GM23248 (cell line): ENCODE results near the gene MYO10. TPM values are rescaled to one million over a fixed set of nuclear protein-coding genes. Genes with fewer than 3 reads are reported as not detected.

ENCODE experiments used
- DNase-seq: peaks from one replicate; pipeline ENCODE4 v3.0.0-alpha.2; 2015
- H2AFZ ChIP-seq: fragments of 200-600 bp; sonication (generic); 2 replicates; pipeline ENCODE4 v1.6.1; 2016; ENCODE audit warnings: antibody characterized with exemption
- H3F3A ChIP-seq: fragments of 200-600 bp; sonication (generic); 2 replicates; pipeline ENCODE4 v1.6.1; 2016; ENCODE audit warnings: mild to moderate bottlenecking, antibody characterized with exemption, mixed run types; ENCODE audit not compliant: insufficient read depth
- H3K27ac ChIP-seq: fragments of 200-600 bp; sonication (generic); 2 replicates; pipeline ENCODE4 v1.5.1; 2016; ENCODE audit warnings: mild to moderate bottlenecking
- H3K27me3 ChIP-seq: fragments of 200-600 bp; sonication (generic); replicated peaks from 2 replicates; pipeline ENCODE4 v1.6.1; 2016; ENCODE audit warnings: mild to moderate bottlenecking; ENCODE audit not compliant: insufficient read depth
- H3K36me3 ChIP-seq: fragments of 200-600 bp; sonication (generic); 2 replicates; pipeline ENCODE4 v1.6.1; 2016; ENCODE audit warnings: low read depth, mild to moderate bottlenecking
- H3K4me1 ChIP-seq: fragments of 200-600 bp; sonication (generic); 2 replicates; pipeline ENCODE4 v1.6.1; 2016; ENCODE audit warnings: mild to moderate bottlenecking; ENCODE audit not compliant: insufficient read depth
- H3K4me2 ChIP-seq: fragments of 200-600 bp; sonication (generic); one replicate; pipeline ENCODE4 v1.6.1; 2016; ENCODE audit warnings: mild to moderate bottlenecking; ENCODE audit not compliant: unreplicated experiment
- H3K4me3 ChIP-seq: fragments of 200-600 bp; sonication (generic); 2 replicates; pipeline ENCODE4 v1.5.1; 2016; ENCODE audit warnings: mild to moderate bottlenecking
- H3K79me2 ChIP-seq: fragments of 200-600 bp; sonication (generic); 2 replicates; pipeline ENCODE4 v1.6.1; 2016; ENCODE audit warnings: mild to moderate bottlenecking; ENCODE audit not compliant: insufficient read depth
- H3K9ac ChIP-seq: fragments of 200-600 bp; sonication (generic); 2 replicates; pipeline ENCODE4 v1.6.1; 2016; ENCODE audit warnings: mild to moderate bottlenecking
- H3K9me2 ChIP-seq: fragments of 200-600 bp; sonication (generic); 2 replicates; pipeline ENCODE4 v1.6.1; 2016; ENCODE audit warnings: mixed run types, mild to moderate bottlenecking, moderate library complexity; ENCODE audit not compliant: insufficient read depth
- H3K9me3 ChIP-seq: fragments of 200-600 bp; sonication (generic); one replicate; pipeline ENCODE4 v1.6.1; 2017; ENCODE audit warnings: low read depth
- H4K20me1 ChIP-seq: fragments of 200-600 bp; sonication (generic); 2 replicates; pipeline ENCODE4 v1.6.0; 2016; ENCODE audit not compliant: insufficient read depth
- EZH2 ChIP-seq: fragments of 200-600 bp; sonication (generic); IDR thresholded peaks from 2 replicates; pipeline ENCODE4 v1.6.1; 2018; ENCODE audit warnings: antibody characterized with exemption, mild to moderate bottlenecking; ENCODE audit not compliant: insufficient read depth, poor library complexity, severe bottlenecking
- EZH2phosphoT487 ChIP-seq: fragments of 200-600 bp; sonication (generic); IDR thresholded peaks from 2 replicates; pipeline ENCODE4 v1.6.1; 2018; ENCODE audit warnings: antibody characterized with exemption, moderate library complexity, mild to moderate bottlenecking, low read depth; ENCODE audit not compliant: insufficient read depth
- WGBS, 2 experiments: methylation state at CpG; one replicate each; pipeline ENCODE4 v1.1.6; 2015 to 2017; ENCODE audit warnings: low lambda C conversion rate in 2 of 2, low coverage in 1 of 2; ENCODE audit errors: missing lambda C conversion rate in 2 of 2; 5-methylcytosine and 5-hydroxymethylcytosine counted together
- in situ Hi-C: fragments of 300-500 bp; cut with MboI; formaldehyde crosslinking; loops from 2 replicates; pipeline ENCODE4 v1.15.0; 2020
- polyA plus RNA-seq: library from polyadenylated mRNA; unstranded; fragments of >200 nt; fragmentation: Nextera tagmentation; extraction: Ambion mirVana; gene quantifications from 2 replicates; pipeline ENCODE4 v1.2.1, GENCODE V29; 2016
- total RNA-seq: library from RNA; depleted of rRNA; stranded (reverse); fragments of >200 nt; shearing (Covaris generic); gene quantifications from 2 replicates; pipeline ENCODE4 v1.2.3, GENCODE V29; 2014

MYO10 gene
- total and polyA plus RNA-seq, 2 experiments from 2014 or later = 43.2 to 47.0 TPM

DNA sequence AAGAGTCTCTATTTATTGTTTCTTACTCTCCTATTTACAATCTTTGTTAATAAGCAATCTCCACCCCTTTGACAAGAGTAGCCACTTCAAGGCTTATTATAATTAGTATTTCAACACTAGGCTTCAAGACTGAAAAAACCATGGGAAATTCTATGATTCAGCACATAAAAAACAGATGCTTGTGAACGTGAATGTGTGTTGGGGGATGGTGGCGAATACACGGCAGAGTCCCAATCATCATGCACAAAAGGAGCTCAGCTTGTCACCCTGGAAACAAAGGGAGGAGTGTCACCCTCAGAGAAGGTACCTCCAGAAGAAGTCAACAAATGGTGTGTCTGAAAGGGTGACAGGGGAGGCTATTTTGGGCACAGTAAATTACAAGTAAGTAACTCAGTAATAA lies 162.1 kb downstream of the MYO10 start:
- TF ChIP-seq EZH2phosphoT487 (no peak), EZH2 (no peak)
- H3K4me3 ChIP-seq = no peak overlapping the region
- H3K4me1 ChIP-seq = peaks cover 7% of the 10 kb centered on the region
- H2AFZ ChIP-seq = no peak overlapping the region
- peaks cover 42% of the 10 kb centered on the region for H3F3A ChIP-seq
- in situ Hi-C loops = no loop called here
- H3K27ac ChIP-seq = peak overlapping the region; percentile 75
- H3K36me3 ChIP-seq = peaks cover 14% of the 10 kb centered on the region
- peaks cover 75% of the 10 kb centered on the region for H3K79me2 ChIP-seq
- H3K4me2 ChIP-seq = peak overlapping the region; percentile 3
- WGBS, 2 experiments = 8 to 9% methylated on average over 3 of the region's 3 CpGs
- DNase-seq = peak; percentile 84
- no peaks in the 10 kb centered on the region for H3K9me2 ChIP-seq
- H4K20me1 ChIP-seq = no peaks in the 10 kb centered on the region; the same call in 1 of the 2 replicates
- H3K9ac ChIP-seq = peak overlapping the region; percentile 4; the same call in 1 of the 2 replicates
- H3K27me3 ChIP-seq = no peaks in the 10 kb centered on the region
- H3K9me3 ChIP-seq = no peaks in the 10 kb centered on the region

DNA sequence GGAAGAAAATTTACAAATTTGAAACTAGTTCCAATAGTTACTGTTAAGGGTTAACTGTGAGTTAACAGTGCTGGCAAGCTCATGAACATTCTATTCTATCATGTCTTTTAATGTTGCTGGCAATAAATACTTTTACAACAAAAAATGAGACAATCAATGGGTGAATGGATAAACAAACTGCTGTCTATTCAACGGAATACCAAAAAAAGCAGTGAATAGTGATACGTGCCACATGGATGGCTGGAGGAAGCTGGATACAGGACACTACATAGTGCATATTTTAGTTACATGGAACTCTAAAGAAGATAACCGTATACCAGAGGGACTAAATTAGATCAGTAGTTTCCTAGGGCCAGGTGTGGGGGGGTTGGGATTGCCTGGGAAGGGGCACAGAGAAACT lies 163.5 kb downstream of the MYO10 start:
- H4K20me1 ChIP-seq = no peaks in the 10 kb centered on the region; the same call in 1 of the 2 replicates
- H3K9me3 ChIP-seq = no peaks in the 10 kb centered on the region
- in situ Hi-C loops = no loop called here
- no peaks in the 10 kb centered on the region for H3K27me3 ChIP-seq
- no peak overlapping the region for H3K27ac ChIP-seq
- TF ChIP-seq EZH2phosphoT487 = no peak
- H3K4me2 ChIP-seq = no peak overlapping the region
- WGBS, 2 experiments = 65 to 67% methylated on average over 3 of the region's 3 CpGs
- peaks cover 7% of the 10 kb centered on the region for H3K4me1 ChIP-seq
- H2AFZ ChIP-seq = no peak overlapping the region
- H3K9ac ChIP-seq = no peak overlapping the region
- peaks cover 11% of the 10 kb centered on the region; the same call in 1 of the 2 replicates for H3K36me3 ChIP-seq
- H3K4me3 ChIP-seq = no peak overlapping the region
- DNase-seq = no peak
- H3F3A ChIP-seq = peaks cover 34% of the 10 kb centered on the region
- no peaks in the 10 kb centered on the region for H3K9me2 ChIP-seq
- peaks cover 72% of the 10 kb centered on the region for H3K79me2 ChIP-seq

DNA sequence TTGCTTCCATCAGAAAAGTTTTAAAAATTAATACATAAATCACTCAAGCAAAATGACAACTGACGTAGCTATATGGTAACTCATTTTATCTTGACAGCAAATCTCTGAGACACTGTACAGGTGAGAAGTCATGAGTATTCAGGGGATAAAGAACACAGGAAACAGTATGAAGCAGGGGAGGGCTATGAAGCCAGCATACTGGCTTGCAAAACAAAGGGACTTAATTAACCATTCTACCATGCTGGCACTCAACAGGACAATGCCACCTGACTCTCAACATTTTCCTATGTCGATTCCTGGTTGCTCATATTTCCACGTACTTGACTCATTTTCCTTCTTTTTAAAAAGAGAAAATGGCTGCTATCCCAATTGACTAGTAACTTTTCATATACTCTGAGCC lies 167.9 kb downstream of the MYO10 start:
- Histone ChIP-seq H3K27ac (no peak overlapping the region), H2AFZ (no peak overlapping the region), H3K9me2 (no peaks in the 10 kb centered on the region), H3K9me3 (no peaks in the 10 kb centered on the region), H3F3A (peaks cover 30% of the 10 kb centered on the region; the same call in 1 of the 2 replicates), H4K20me1 (no peaks in the 10 kb centered on the region; the same call in 1 of the 2 replicates), H3K27me3 (no peaks in the 10 kb centered on the region), H3K79me2 (peaks cover 51% of the 10 kb centered on the region), H3K4me1 (no peaks in the 10 kb centered on the region), H3K9ac (no peak overlapping the region), H3K4me3 (no peak overlapping the region), H3K36me3 (peaks cover 19% of the 10 kb centered on the region), H3K4me2 (no peak overlapping the region)
- no peak for TF ChIP-seq EZH2phosphoT487
- TF ChIP-seq EZH2 = no peak
- no peak for DNase-seq
- in situ Hi-C loops = no loop called here
- 96% methylated on average over 3 of the region's 3 CpGs for WGBS, 2 experiments

DNA sequence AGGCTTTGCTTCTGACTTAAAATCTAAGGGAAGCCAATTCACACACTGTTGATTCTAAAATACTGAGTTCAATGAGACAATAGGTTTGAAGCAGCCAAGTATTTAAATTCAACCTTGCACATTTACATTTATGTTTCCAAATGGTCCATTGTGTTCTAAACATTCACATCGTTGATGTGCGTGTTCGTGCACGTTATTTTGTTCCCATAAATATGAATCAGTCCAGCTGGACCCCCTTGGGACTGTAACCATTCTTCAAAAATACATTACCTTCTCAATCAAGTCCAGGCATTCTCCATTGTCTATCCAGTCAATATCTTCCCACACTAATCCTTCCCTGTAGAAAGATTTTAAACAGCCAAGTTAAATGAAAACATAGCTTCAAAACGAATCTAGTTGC lies 172.9 kb downstream of the MYO10 start:
- in situ Hi-C loops = no loop called here
- no peak overlapping the region for H3K4me2 ChIP-seq
- peaks cover 22% of the 10 kb centered on the region for H3K79me2 ChIP-seq
- H3K27me3 ChIP-seq = no peaks in the 10 kb centered on the region
- no peak overlapping the region for H3K4me3 ChIP-seq
- no peak overlapping the region for H2AFZ ChIP-seq
- DNase-seq = no peak
- H3K9ac ChIP-seq = no peak overlapping the region
- H3K27ac ChIP-seq = no peak overlapping the region
- H3K36me3 ChIP-seq = peaks cover 50% of the 10 kb centered on the region
- TF ChIP-seq EZH2 (no peak), EZH2phosphoT487 (no peak)
- H3K4me1 ChIP-seq = no peaks in the 10 kb centered on the region
- peaks cover 48% of the 10 kb centered on the region for H3F3A ChIP-seq
- H4K20me1 ChIP-seq = no peaks in the 10 kb centered on the region
- no peaks in the 10 kb centered on the region for H3K9me3 ChIP-seq
- whole genome bisulfite sequencing, 2 experiments = 81 to 84% methylated on average over 5 of the region's 5 CpGs
- no peaks in the 10 kb centered on the region for H3K9me2 ChIP-seq
